Measurements from ENCODE around the gene BLTP3A. TPM values are rescaled to one million over a fixed set of nuclear protein-coding genes. Genes with fewer than 3 reads are reported as not detected.

The BLTP3A gene, protein sequence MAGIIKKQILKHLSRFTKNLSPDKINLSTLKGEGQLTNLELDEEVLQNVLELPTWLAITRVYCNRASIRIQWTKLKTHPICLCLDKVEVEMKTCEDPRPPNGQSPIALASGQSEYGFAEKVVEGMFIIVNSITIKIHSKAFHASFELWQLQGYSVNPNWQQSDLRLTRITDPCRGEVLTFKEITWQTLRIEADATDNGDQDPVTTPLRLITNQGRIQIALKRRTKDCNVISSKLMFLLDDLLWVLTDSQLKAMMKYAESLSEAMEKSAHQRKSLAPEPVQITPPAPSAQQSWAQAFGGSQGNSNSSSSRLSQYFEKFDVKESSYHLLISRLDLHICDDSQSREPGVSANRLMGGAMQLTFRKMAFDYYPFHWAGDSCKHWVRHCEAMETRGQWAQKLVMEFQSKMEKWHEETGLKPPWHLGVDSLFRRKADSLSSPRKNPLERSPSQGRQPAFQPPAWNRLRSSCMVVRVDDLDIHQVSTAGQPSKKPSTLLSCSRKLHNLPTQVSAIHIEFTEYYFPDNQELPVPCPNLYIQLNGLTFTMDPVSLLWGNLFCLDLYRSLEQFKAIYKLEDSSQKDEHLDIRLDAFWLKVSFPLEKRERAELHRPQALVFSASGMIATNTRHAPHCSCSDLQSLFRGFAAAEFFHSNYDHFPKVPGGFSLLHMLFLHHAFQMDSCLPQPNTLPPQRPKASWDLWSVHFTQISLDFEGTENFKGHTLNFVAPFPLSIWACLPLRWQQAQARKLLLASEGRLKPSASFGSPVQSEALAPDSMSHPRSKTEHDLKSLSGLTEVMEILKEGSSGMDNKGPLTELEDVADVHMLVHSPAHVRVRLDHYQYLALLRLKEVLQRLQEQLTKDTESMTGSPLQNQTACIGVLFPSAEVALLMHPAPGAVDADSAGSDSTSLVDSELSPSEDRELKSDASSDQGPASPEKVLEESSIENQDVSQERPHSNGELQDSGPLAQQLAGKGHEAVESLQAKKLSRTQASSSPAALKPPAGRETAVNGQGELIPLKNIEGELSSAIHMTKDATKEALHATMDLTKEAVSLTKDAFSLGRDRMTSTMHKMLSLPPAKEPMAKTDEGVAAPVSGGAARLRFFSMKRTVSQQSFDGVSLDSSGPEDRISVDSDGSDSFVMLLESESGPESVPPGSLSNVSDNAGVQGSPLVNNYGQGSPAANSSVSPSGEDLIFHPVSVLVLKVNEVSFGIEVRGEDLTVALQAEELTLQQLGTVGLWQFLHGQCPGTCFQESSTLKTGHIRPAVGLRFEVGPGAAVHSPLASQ (N-terminal part only)
- total RNA-seq (2016; rRNA removed; fragmentation: Illumina TruSeq; extraction: Trizol) (24.0 and 39.3 TPM in 2 replicates), polyA plus RNA-seq (2011; rRNA removed) (21.3 and 22.1 TPM in 2 replicates), polyA minus RNA-seq (2011; rRNA and poly(A)+ RNA removed; ENCODE audit: low replicate concordance) (55.6 and 84.9 TPM in 2 replicates), Bru-seq, nascent RNA (percentile 88 among the genes with signal in this experiment), BruChase-seq, experiment 1, labeled RNA remaining after a 6-hour chase (percentile 91 among the genes with signal in this experiment), BruChase-seq, experiment 2, labeled RNA remaining after a 2-hour chase (percentile 90 among the genes with signal in this experiment)
- 3.3 and 3.4 TPM in 2 replicates for total RNA-seq (2016; cell fraction: cytosol; rRNA removed; fragmentation: Illumina TruSeq; extraction: Trizol; ENCODE audit: low read depth)
- 23.0 and 35.8 TPM in 2 replicates for total RNA-seq (2016; cell fraction: insoluble cytoplasmic fraction; rRNA removed; fragmentation: Illumina TruSeq; extraction: Trizol)
- 12.6 and 13.4 TPM in 2 replicates for total RNA-seq (2016; cell fraction: membrane; rRNA removed; fragmentation: Illumina TruSeq; extraction: Trizol)
- 23.1 and 25.2 TPM in 2 replicates for total RNA-seq (2016; cell fraction: nucleus; rRNA removed; fragmentation: Illumina TruSeq; extraction: Trizol)
- polyA plus RNA-seq (2011; cell fraction: cytosol; rRNA removed), result 15.5 and 17.2 TPM in 2 replicates
- 16.7 and 19.3 TPM in 2 replicates for polyA plus RNA-seq (2011; cell fraction: nucleus; rRNA removed)
- 19.5 and 21.0 TPM in 2 replicates for polyA plus RNA-seq (2012)
- 1.2 and 1.3 TPM in 2 replicates for polyA plus RNA-seq (2016; cell fraction: cytosol; fragmentation: Illumina TruSeq; extraction: Trizol; ENCODE audit: low read depth)
- 21.1 and 22.6 TPM in 2 replicates for polyA plus RNA-seq (2016; cell fraction: insoluble cytoplasmic fraction; fragmentation: Illumina TruSeq; extraction: Trizol; ENCODE audit: low read depth)
- 3.2 and 3.9 TPM in 2 replicates for polyA plus RNA-seq (2016; cell fraction: membrane; fragmentation: Illumina TruSeq; extraction: Trizol; ENCODE audit: low read depth)
- 21.8 and 24.2 TPM in 2 replicates for polyA plus RNA-seq (2016; cell fraction: nucleus; fragmentation: Illumina TruSeq; extraction: Trizol; ENCODE audit: insufficient read depth, low read depth)
- polyA minus RNA-seq (2011; cell fraction: cytosol; rRNA and poly(A)+ RNA removed), result 37.8 and 45.9 TPM in 2 replicates
- 30.8 and 44.8 TPM in 2 replicates for polyA minus RNA-seq (2011; cell fraction: nucleus; rRNA and poly(A)+ RNA removed)
- long read RNA-seq, experiment 1, partial matches to known transcripts, result 2 of 9 reads
- long read RNA-seq, experiment 1, other reads (novel, unspliced or antisense), result 7 of 9 reads
- long read RNA-seq, experiment 2, full-length matches to known transcripts, result 12 of 90 reads
- long read RNA-seq, experiment 2, partial matches to known transcripts, result 10 of 90 reads
- long read RNA-seq, experiment 2, other reads (novel, unspliced or antisense), result 68 of 90 reads

GRCh38 chr6:34791701-34792604, at the start of gene BLTP3A:
Gene BLTP3A, plus strand, starts transcription at chr6:34792083. Its CDS starts 168 bp downstream, at chr6:34792251.
- Histone ChIP-seq H3K9ac (ENCODE audit: insufficient read depth, low read depth, low read length) (peak within 1 kb of the TSS; percentile 99), H3K27ac (ENCODE audit: extremely low read length, insufficient read depth, low read length) (peak within 1 kb of the TSS; percentile 96), H3K79me2 (ENCODE audit: insufficient read depth, low read length) (peaks cover 46% of the 10 kb centered on the region), H3K4me2 (ENCODE audit: low read depth, low read length) (peak within 1 kb of the TSS; percentile 96), H3K4me3 (replicated peaks in 1 of 3; ENCODE audit: insufficient read depth in 1 of 3, low read depth in 2 of 3, low read length in 3 of 3) (peak within 1 kb of the TSS; percentile 88 to 100 (median 95)), H3K36me3 (replicated peaks in 1 of 2; ENCODE audit: control insufficient read depth in 1 of 2, insufficient read depth in 2 of 2, low read length in 2 of 2) (0 out of 5 replicates have a peak, but pooled peaks cover 0 to 4% of the 10 kb centered on the region in 2 experiments), H3K9me3 (ENCODE audit: low read length) (no peaks in the 10 kb centered on the region), H3K4me1 (ENCODE audit: insufficient read depth, low read length) (peaks cover 61% of the 10 kb centered on the region), H2AFZ (ENCODE audit: low read length) (peak within 1 kb of the TSS; percentile 75), H3K27me3 (ENCODE audit: control insufficient read depth in 1 of 2, insufficient read depth in 2 of 2, low read length in 2 of 2) (no peaks in the 10 kb centered on the region; a peak in 1 of 5 replicates), H4K20me1 (ENCODE audit: insufficient read depth, low read length) (peaks cover 6% of the 10 kb centered on the region)
- no peak for FAIRE-seq
- ChIA-PET CTCF (ENCODE audit: low intra/inter-chr PET ratio, low total read pairs) (no interaction called here), POLR2A (interaction anchor here (1.0 to 3.4 kb wide), 19 partner anchors 8 to 189 kb away, joined by 3 to 38 read pairs (median 5); partner anchors contain the start of genes ANKS1A, ILRUN, SNRPC and TAF11)
- DNase-seq (ENCODE audit: low spot score), result peak; percentile 59
- no TSS peak for BruUV-seq (replicated peaks)
- intact Hi-C loops (cut with micrococcal nuclease; ENCODE audit: unreplicated experiment) (loop anchor here (5.0 kb wide), 3 partner anchors 35 to 135 kb away; partner anchors contain the start of genes ANKS1A, SNRPC and TAF11), in situ Hi-C loops (cut with HindIII; ENCODE audit: extremely low pct_ligation_motif_present, low pct_unique_long_range_greater_than_20kb) (no loop called here)
- 1% methylated on average over 45 of the region's 99 CpGs for WGBS (ENCODE audit: low lambda C conversion rate)
- peak; percentile 90 for ATAC-seq
- TF ChIP-seq ZNF773 (CRISPR knock-in tag; IDR thresholded peaks at IDR 0.05; ENCODE audit: borderline replicate concordance) (peak; percentile 71; the same call in 1 of the 2 replicates), MEIS2 (CRISPR knock-in tag; IDR thresholded peaks at IDR 0.05) (peak; percentile 70; the same call in 1 of the 2 replicates), ZNF24 (IDR thresholded peaks at IDR 0.05) (no peak), MXD4 (CRISPR knock-in tag; IDR thresholded peaks at IDR 0.05) (peak; percentile 84), ZNF430 (CRISPR knock-in tag; IDR thresholded peaks at IDR 0.05) (peak; percentile 93; the same call in 1 of the 2 replicates), U2AF1 (optimal IDR thresholded peaks at IDR 0.05; ENCODE audit: low read depth, low read length) (no peak), ELF3 (CRISPR knock-in tag; IDR thresholded peaks at IDR 0.05) (peak; percentile 32), ZNF230 (CRISPR knock-in tag; IDR thresholded peaks at IDR 0.05) (no peak; the same call in 1 of the 2 replicates), SUZ12 (IDR thresholded peaks at IDR 0.05; ENCODE audit: low read depth, low read length) (no peak), KLF15 (CRISPR knock-in tag; IDR thresholded peaks at IDR 0.05; ENCODE audit: borderline replicate concordance) (peak; percentile 27; the same call in 1 of the 2 replicates)
- TF ChIP-seq, protein P1, sequence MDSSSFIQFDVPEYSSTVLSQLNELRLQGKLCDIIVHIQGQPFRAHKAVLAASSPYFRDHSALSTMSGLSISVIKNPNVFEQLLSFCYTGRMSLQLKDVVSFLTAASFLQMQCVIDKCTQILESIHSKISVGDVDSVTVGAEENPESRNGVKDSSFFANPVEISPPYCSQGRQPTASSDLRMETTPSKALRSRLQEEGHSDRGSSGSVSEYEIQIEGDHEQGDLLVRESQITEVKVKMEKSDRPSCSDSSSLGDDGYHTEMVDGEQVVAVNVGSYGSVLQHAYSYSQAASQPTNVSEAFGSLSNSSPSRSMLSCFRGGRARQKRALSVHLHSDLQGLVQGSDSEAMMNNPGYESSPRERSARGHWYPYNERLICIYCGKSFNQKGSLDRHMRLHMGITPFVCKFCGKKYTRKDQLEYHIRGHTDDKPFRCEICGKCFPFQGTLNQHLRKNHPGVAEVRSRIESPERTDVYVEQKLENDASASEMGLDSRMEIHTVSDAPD (CRISPR knock-in tag; IDR thresholded peaks at IDR 0.05), result peak; percentile 14; the same call in 1 of the 2 replicates

All from HepG2 (cell line).